Activated T-cell treated with anti-CD3 and anti-CD28 coated beads, Interleukin-2, amount 50 U/mL, for 4 hours (primary cell): Measurements from ENCODE around the gene BPIFA1. TPM values are rescaled to one million over a fixed set of nuclear protein-coding genes. Genes with fewer than 3 reads are reported as not detected.

ENCODE experiments used
- ATAC-seq, 2 donors: fragments of 200-7000 bp; cut with Tn5 transposase; one replicate each; pipeline ENCODE4 v1.10.0; 2021
- DNase-seq: peaks from one replicate; pipeline ENCODE4 v3.0.0-alpha.2; 2020
- H3K27me3 Mint-ChIP-seq: one replicate; pipeline ENCODE4 v1.8.0; 2021; ENCODE audit warnings: low read depth, mixed read lengths
- H3K36me3 Mint-ChIP-seq: one replicate; pipeline ENCODE4 v1.8.0; 2022; ENCODE audit warnings: mixed read lengths; ENCODE audit not compliant: insufficient read depth
- H3K4me1 Mint-ChIP-seq: one replicate; pipeline ENCODE4 v1.8.0; 2021; ENCODE audit warnings: low read depth, mixed read lengths
- H3K4me3 Mint-ChIP-seq: one replicate; pipeline ENCODE4 v1.8.0; 2021; ENCODE audit warnings: mild to moderate bottlenecking, moderate library complexity, mixed read lengths
- H3K9me3 Mint-ChIP-seq: one replicate; pipeline ENCODE4 v1.8.0; 2021; ENCODE audit warnings: mixed read lengths
- total RNA-seq, 3 donors: library from RNA; stranded (reverse); gene quantifications; one replicate each; pipeline ENCODE4 v1.2.1, GENCODE V29; 2021

The BPIFA1 gene
- total RNA-seq, 3 donors from 2014 or later: not detected

GRCh38 chr20:33231237-33231636 is 4.6 kb upstream of the BPIFA1 start:
- no peak for ATAC-seq
- no peak for DNase-seq
- H3K4me1 Mint-ChIP-seq: peaks cover 9% of the 10 kb centered on the region
- H3K9me3 Mint-ChIP-seq: no peaks in the 10 kb centered on the region
- no peak overlapping the region for H3K4me3 Mint-ChIP-seq
- peaks cover 8% of the 10 kb centered on the region for H3K27me3 Mint-ChIP-seq
- H3K36me3 Mint-ChIP-seq: no peaks in the 10 kb centered on the region

DNA sequence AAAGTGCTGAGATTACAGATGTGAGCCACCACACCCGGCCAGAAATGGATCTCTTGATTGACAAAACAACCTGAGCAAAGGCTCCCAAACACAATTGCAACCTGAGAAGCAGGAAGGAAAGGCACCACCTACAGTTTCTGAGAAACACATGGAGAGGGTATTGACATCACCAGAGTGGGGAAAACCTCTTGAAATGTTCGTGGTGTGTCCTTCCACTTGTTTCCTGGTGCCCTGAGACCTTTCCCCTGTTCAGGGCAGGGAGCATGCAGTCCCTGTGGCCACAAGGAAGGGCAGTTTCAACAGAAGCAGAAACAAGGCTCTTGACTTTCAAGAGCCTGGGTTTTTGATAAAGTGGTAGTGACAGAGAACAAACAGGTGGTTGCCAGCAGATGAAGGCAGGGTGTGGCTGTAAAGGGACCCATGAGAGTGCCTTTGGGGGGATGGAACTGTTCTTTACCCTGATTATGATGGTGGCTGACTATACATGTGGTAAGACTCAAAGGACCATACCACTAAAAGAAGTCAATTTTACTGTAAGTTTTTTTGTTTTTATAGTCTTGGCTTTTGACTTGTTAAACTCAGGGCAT is 3.2 kb upstream of the BPIFA1 start:
- no peak for DNase-seq
- H3K9me3 Mint-ChIP-seq: no peaks in the 10 kb centered on the region

GRCh38 chr20:33233129-33233774 is 2.5 kb upstream of the BPIFA1 start:
- Mint-ChIP-seq H3K36me3 (no peaks in the 10 kb centered on the region), H3K4me1 (peaks cover 9% of the 10 kb centered on the region), H3K9me3 (no peaks in the 10 kb centered on the region), H3K4me3 (no peak overlapping the region), H3K27me3 (peaks cover 8% of the 10 kb centered on the region)
- ATAC-seq (no peak), DNase-seq (no peak)

More for the DNA sequence above, 3.2 kb upstream of the BPIFA1 start:
- H3K36me3 Mint-ChIP-seq: no peaks in the 10 kb centered on the region
- ATAC-seq: no peak
- H3K27me3 Mint-ChIP-seq: peaks cover 8% of the 10 kb centered on the region
- H3K4me3 Mint-ChIP-seq: no peak overlapping the region
- peaks cover 9% of the 10 kb centered on the region for H3K4me1 Mint-ChIP-seq

DNA sequence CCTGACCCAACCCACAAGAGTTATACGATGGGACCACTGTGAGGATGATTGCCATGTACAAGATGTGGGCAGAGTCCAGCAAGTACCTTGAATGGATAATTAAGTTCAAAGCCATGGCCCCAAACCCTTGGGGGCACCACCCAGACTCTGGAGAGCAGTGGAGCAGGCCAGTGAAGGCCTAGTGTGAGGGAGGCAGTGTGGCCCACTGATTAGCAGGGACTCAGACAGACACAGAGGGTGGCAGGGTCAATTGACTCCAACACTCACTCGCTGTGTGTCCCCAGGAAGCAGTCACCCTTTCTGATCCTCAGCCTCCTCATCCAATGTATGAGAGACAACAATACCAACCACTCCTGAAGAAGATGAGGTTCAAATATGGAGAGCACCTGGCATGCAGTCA is 1.7 kb upstream of the BPIFA1 start:
- DNase-seq: no peak
- H3K4me1 Mint-ChIP-seq: peaks cover 9% of the 10 kb centered on the region
- no peaks in the 10 kb centered on the region for H3K36me3 Mint-ChIP-seq
- no peak overlapping the region for H3K4me3 Mint-ChIP-seq
- ATAC-seq: no peak
- no peaks in the 10 kb centered on the region for H3K9me3 Mint-ChIP-seq
- H3K27me3 Mint-ChIP-seq: peaks cover 10% of the 10 kb centered on the region

DNA sequence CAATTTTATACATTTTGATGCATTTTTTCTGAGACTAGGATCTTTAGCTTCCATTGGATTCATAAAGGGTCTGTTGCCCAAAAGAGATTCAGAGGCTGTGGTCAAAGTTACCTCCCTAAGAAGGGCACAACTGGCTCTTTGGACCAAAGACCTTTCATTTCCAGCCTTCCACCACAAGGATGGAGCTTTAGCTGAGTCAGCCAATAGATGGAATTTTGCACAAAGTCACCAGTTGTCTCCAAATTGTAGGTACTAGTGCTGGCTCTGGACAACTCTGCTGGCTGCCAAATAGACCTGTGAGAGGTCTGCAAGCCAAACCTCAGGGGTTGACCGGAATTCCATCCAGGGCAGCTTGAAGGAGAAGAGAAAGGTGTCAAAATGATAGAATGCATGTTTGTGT is 555 bp downstream of the BPIFA1 start:
- Mint-ChIP-seq H3K4me3 (no peak overlapping the region), H3K36me3 (no peaks in the 10 kb centered on the region), H3K27me3 (peaks cover 13% of the 10 kb centered on the region), H3K4me1 (peaks cover 9% of the 10 kb centered on the region), H3K9me3 (no peaks in the 10 kb centered on the region)
- no peak for DNase-seq
- no peak for ATAC-seq

GRCh38 chr20:33237989-33238388 is 2.2 kb downstream of the BPIFA1 start:
- Mint-ChIP-seq H3K9me3 (no peaks in the 10 kb centered on the region), H3K4me3 (no peak overlapping the region), H3K36me3 (no peaks in the 10 kb centered on the region), H3K27me3 (peaks cover 14% of the 10 kb centered on the region), H3K4me1 (peaks cover 2% of the 10 kb centered on the region)
- DNase-seq: no peak
- ATAC-seq: no peak

DNA sequence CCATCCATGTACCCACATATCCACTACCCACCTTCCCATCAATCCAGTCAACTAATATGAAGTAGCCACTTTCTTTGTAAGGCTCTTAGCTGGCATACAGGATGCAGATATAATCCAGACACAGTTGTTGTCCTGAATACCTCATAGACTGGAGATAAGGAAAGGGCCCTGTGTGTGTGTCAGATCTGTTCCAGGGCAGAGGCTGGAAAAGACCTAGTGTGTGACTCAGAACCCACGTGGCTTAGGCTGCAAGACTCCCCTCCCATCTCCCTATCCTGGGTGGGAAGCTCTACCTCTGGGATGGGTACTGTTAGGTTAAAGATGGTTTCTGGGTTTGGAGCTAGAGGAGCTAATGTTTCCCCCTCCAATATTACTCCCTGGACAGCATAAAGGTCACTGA is 3.6 kb downstream of the BPIFA1 start:
- ATAC-seq (no peak), DNase-seq (no peak)
- no peak overlapping the region for H3K4me3 Mint-ChIP-seq
- H3K4me1 Mint-ChIP-seq: no peaks in the 10 kb centered on the region
- H3K27me3 Mint-ChIP-seq: peaks cover 14% of the 10 kb centered on the region
- no peaks in the 10 kb centered on the region for H3K36me3 Mint-ChIP-seq
- no peaks in the 10 kb centered on the region for H3K9me3 Mint-ChIP-seq

DNA sequence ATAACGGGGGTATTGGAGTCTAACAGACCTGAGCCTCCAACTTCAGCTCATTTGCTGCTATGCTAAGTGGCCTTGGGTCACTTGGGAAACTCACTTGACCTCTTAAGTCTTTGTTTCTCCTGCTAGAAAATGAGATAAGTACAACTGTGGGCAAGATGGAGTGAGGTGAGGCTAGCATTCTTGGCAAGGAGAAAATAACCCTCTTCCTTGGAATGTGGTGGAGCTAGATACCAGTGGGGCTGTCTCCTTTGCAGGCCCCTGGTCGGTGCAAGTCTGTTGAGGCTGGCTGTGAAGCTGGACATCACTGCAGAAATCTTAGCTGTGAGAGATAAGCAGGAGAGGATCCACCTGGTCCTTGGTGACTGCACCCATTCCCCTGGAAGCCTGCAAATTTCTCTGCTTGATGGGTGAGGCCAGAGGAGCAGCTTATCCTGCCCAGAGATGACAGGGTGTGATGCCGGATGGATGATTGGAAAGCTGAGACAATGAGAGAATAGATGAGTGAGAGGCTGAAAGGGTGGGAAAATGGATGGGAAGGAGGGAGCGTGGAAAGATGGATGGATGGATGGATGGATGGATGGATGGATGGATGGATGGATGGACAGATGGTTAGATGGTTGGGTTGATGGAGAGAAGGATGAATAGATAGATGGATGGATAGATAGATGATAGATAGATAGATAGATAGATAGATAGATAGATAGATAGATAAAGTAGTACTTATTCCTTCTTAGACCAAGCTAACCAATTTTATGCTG is 4.4 kb downstream of the BPIFA1 start:
- no peak for DNase-seq
- no peaks in the 10 kb centered on the region for H3K36me3 Mint-ChIP-seq

DNA sequence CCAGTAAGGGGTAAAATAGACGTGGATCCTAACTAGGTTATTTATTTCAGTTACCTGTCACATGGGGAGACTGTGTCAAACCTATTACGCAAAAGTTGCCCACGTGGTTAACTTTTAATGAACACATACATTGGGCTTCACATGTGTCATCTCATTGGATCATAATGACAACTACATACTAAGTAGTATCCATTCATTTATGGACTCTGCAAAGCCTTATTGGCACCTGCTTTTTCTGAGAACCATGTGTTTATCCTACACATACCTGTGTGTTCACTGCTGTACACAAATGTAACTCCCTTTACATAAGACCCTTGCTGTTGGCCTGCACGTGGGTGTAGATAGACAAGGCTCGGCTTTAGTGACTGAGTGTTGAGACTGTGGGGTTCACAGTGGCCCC is 5.1 kb downstream of the BPIFA1 start:
- H3K27me3 Mint-ChIP-seq: peaks cover 11% of the 10 kb centered on the region
- H3K4me1 Mint-ChIP-seq: no peaks in the 10 kb centered on the region
- DNase-seq (no peak), ATAC-seq (no peak)
- no peak overlapping the region for H3K4me3 Mint-ChIP-seq
- H3K9me3 Mint-ChIP-seq: no peaks in the 10 kb centered on the region
- no peaks in the 10 kb centered on the region for H3K36me3 Mint-ChIP-seq

More for the DNA sequence above, 4.4 kb downstream of the BPIFA1 start:
- H3K27me3 Mint-ChIP-seq: peaks cover 14% of the 10 kb centered on the region
- H3K9me3 Mint-ChIP-seq: no peaks in the 10 kb centered on the region
- H3K4me3 Mint-ChIP-seq: no peak overlapping the region
- ATAC-seq: no peak
- no peaks in the 10 kb centered on the region for H3K4me1 Mint-ChIP-seq

- Mint-ChIP-seq H3K4me1 (no peaks in the 10 kb centered on the region), H3K27me3 (peaks cover 8% of the 10 kb centered on the region), H3K36me3 (no peaks in the 10 kb centered on the region), H3K4me3 (no peak overlapping the region), H3K9me3 (no peaks in the 10 kb centered on the region)
- ATAC-seq: no peak
- no peak for DNase-seq
These were observed 6.7 kb downstream of the BPIFA1 start for GRCh38 chr20:33242319-33243100.

- no peak overlapping the region for H3K4me3 Mint-ChIP-seq
These were observed 10.3 kb downstream of the BPIFA1 start for GRCh38 chr20:33246077-33246476.

GRCh38 chr20:33249456-33249855 is 13.7 kb downstream of the BPIFA1 start:
- no peak for ATAC-seq
- DNase-seq: no peak
- Mint-ChIP-seq H3K27me3 (peaks cover 5% of the 10 kb centered on the region), H3K9me3 (no peaks in the 10 kb centered on the region), H3K36me3 (no peaks in the 10 kb centered on the region), H3K4me1 (no peaks in the 10 kb centered on the region), H3K4me3 (no peak overlapping the region)

More at GRCh38 chr20:33246077-33246476, 10.3 kb downstream of the BPIFA1 start:
- DNase-seq (no peak), ATAC-seq (no peak)
- H3K9me3 Mint-ChIP-seq: no peaks in the 10 kb centered on the region
- H3K4me1 Mint-ChIP-seq: no peaks in the 10 kb centered on the region
- no peaks in the 10 kb centered on the region for H3K36me3 Mint-ChIP-seq
- H3K27me3 Mint-ChIP-seq: peaks cover 3% of the 10 kb centered on the region

- H3K9me3 Mint-ChIP-seq: no peaks in the 10 kb centered on the region
- no peak overlapping the region for H3K4me3 Mint-ChIP-seq
- H3K4me1 Mint-ChIP-seq: no peaks in the 10 kb centered on the region
- no peaks in the 10 kb centered on the region for H3K36me3 Mint-ChIP-seq
- peaks cover 9% of the 10 kb centered on the region for H3K27me3 Mint-ChIP-seq
- DNase-seq (no peak), ATAC-seq (no peak)
These were observed 14.9 kb downstream of the BPIFA1 start for GRCh38 chr20:33250666-33251065.

DNA sequence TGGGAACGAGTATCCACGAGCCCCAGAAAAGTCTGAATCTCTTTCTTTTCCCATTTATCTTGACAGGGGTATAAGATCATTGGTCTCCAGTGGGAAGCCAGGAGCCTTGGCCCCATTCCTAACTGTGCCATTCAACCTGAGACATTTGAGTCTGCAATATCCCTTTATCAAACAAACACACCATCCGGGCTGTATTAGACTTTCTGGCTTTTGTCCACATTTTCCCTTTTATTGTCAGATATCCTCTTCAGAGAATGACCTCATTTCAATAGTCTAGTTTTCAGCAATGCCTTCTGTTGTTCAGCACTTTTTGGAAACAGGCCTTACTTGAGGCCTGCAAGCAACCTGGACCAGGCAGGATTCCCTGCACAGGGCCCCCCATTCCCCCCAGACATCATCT is 15.7 kb downstream of the BPIFA1 start:
- Mint-ChIP-seq H3K9me3 (no peaks in the 10 kb centered on the region), H3K4me1 (no peaks in the 10 kb centered on the region), H3K4me3 (no peak overlapping the region), H3K36me3 (no peaks in the 10 kb centered on the region), H3K27me3 (peaks cover 9% of the 10 kb centered on the region)
- ATAC-seq (no peak), DNase-seq (no peak)
